HG02840 (cell line): ENCODE data around the gene TIMM10.
A peak's percentile ranks its signal among the peaks of the same experiment; 100 is the strongest.
"Not testable (repeated sequence)": the region's sequence is repeated elsewhere in the genome, so short reads cannot be mapped to it uniquely, and the experiment has no call there.

Experiments
- ATAC-seq: cut with Tn5 transposase; IDR thresholded peaks from one replicate; pipeline ENCODE4 v1.9.1; 2021; ENCODE audit warnings: mild to moderate bottlenecking, moderate library complexity, moderate number of reproducible peaks; ENCODE audit not compliant: unreplicated experiment, low FRiP score

TIMM10 gene

GRCh38 chr11:57543593-57543992 lies 13.0 kb upstream of the TIMM10 start:
- ATAC-seq: no peak

GRCh38 chr11:57542582-57542981 lies 12.0 kb upstream of the TIMM10 start:
- ATAC-seq: no peak

GRCh38 chr11:57541169-57541568 lies 10.6 kb upstream of the TIMM10 start:
- no peak for ATAC-seq

- ATAC-seq: no peak
Measured at GRCh38 chr11:57539342-57539741, 8.8 kb upstream of the TIMM10 start.

- no peak for ATAC-seq
Measured at GRCh38 chr11:57536947-57537619, 6.5 kb upstream of the TIMM10 start, which contains the start of gene SMTNL1. SMTNL1 (plus strand) TSS chr11:57537595; CDS start chr11:57542643, 5,048 bp downstream.

- ATAC-seq: not testable (repeated sequence)
Measured at GRCh38 chr11:57534449-57534848, 3.9 kb upstream of the TIMM10 start.

- no peak for ATAC-seq
Measured at GRCh38 chr11:57530215-57530595, 349 bp downstream of the TIMM10 start.

- no peak for ATAC-seq
Measured at GRCh38 chr11:57529012-57529411, 1.5 kb downstream of the TIMM10 start.

GRCh38 chr11:57527056-57527631 lies 3.4 kb downstream of the TIMM10 start:
- no peak for ATAC-seq

GRCh38 chr11:57523419-57523818 lies 7.1 kb downstream of the TIMM10 start:
- ATAC-seq: no peak

- no peak for ATAC-seq
Measured at GRCh38 chr11:57521116-57521515, 9.4 kb downstream of the TIMM10 start.

- no peak for ATAC-seq
Measured at GRCh38 chr11:57516061-57516443, 14.5 kb downstream of the TIMM10 start.

GRCh38 chr11:57515332-57516060 lies 15.1 kb downstream of the TIMM10 start, which contains the start of gene SLC43A1:
SLC43A1 (minus strand) TSS chr11:57515702; CDS start chr11:57514111, 1,591 bp downstream.
- ATAC-seq: peak; percentile 47

GRCh38 chr11:57514538-57515331 lies 15.8 kb downstream of the TIMM10 start:
- ATAC-seq: peak; percentile 38

GRCh38 chr11:57513911-57514537 lies 16.5 kb downstream of the TIMM10 start:
- ATAC-seq: peak; percentile 17

GRCh38 chr11:57513452-57513795 lies 17.1 kb downstream of the TIMM10 start:
- ATAC-seq: no peak

GRCh38 chr11:57512646-57513451 lies 17.7 kb downstream of the TIMM10 start:
- no peak for ATAC-seq

GRCh38 chr11:57511741-57512430 lies 18.7 kb downstream of the TIMM10 start:
- ATAC-seq: no peak
